Liver (tissue), 3 donors: Measurements from ENCODE around the gene FAM13C.

ENCODE experiments used
- EGR1 ChIP-seq, 2 donors: IDR thresholded peaks; 2 replicates each; pipeline ENCODE4 v1.6.1; 2016 to 2018; ENCODE audit warnings: antibody characterized with exemption in 2 of 2, low read depth in 2 of 2
- FOXA1 ChIP-seq: IDR thresholded peaks from 2 replicates; pipeline ENCODE4 v1.6.1; 2016; ENCODE audit warnings: antibody characterized with exemption
- GABPA ChIP-seq, 2 donors: IDR thresholded peaks in 1 of 2; conservative IDR thresholded peaks in 1 of 2; 2 replicates each; pipeline ENCODE4 v1.6.1; 2016; ENCODE audit warnings: antibody characterized with exemption in 2 of 2, mild to moderate bottlenecking in 1 of 2, moderate library complexity in 1 of 2
- JUND ChIP-seq, 2 donors: IDR thresholded peaks; 2 replicates each; pipeline ENCODE4 v1.6.1; 2016; ENCODE audit warnings: antibody characterized with exemption in 2 of 2
- RAD21 ChIP-seq, 2 donors: IDR thresholded peaks; 2 replicates each; pipeline ENCODE4 v1.6.1; 2016; ENCODE audit warnings: antibody characterized with exemption in 2 of 2, mild to moderate bottlenecking in 2 of 2
- REST ChIP-seq: IDR thresholded peaks from 2 replicates; pipeline ENCODE4 v1.6.1; 2016; ENCODE audit warnings: antibody characterized with exemption, mild to moderate bottlenecking
- SP1 ChIP-seq: IDR thresholded peaks from 2 replicates; pipeline ENCODE4 v1.6.1; 2018; ENCODE audit warnings: antibody characterized with exemption, mild to moderate bottlenecking
- TAF1 ChIP-seq: conservative IDR thresholded peaks from 2 replicates; pipeline ENCODE4 v1.6.1; 2016; ENCODE audit warnings: antibody characterized with exemption, mild to moderate bottlenecking
- YY1 ChIP-seq: IDR thresholded peaks from 2 replicates; pipeline ENCODE4 v1.6.1; 2016; ENCODE audit warnings: antibody characterized with exemption, mild to moderate bottlenecking
- TF ChIP-seq, protein P1 (sequence below): fragments of 150-350 bp; IDR thresholded peaks from 2 replicates; pipeline ENCODE4 v1.5.1; 2017; ENCODE audit warnings: improper control_type of control experiment, low read depth, low read length; ENCODE audit not compliant: missing input control
- TF ChIP-seq, protein P2 (sequence below): IDR thresholded peaks from 2 replicates; pipeline ENCODE4 v1.6.1; 2016; ENCODE audit warnings: antibody characterized with exemption
- TF ChIP-seq, protein P3 (sequence below): IDR thresholded peaks from 2 replicates; pipeline ENCODE4 v1.6.1; 2016; ENCODE audit warnings: antibody characterized with exemption
- donor health status: healthy.
- donor health status: healthy.

- no peak for TF ChIP-seq RAD21 (IDR thresholded peaks at IDR 0.05)
- TF ChIP-seq, protein P1, sequence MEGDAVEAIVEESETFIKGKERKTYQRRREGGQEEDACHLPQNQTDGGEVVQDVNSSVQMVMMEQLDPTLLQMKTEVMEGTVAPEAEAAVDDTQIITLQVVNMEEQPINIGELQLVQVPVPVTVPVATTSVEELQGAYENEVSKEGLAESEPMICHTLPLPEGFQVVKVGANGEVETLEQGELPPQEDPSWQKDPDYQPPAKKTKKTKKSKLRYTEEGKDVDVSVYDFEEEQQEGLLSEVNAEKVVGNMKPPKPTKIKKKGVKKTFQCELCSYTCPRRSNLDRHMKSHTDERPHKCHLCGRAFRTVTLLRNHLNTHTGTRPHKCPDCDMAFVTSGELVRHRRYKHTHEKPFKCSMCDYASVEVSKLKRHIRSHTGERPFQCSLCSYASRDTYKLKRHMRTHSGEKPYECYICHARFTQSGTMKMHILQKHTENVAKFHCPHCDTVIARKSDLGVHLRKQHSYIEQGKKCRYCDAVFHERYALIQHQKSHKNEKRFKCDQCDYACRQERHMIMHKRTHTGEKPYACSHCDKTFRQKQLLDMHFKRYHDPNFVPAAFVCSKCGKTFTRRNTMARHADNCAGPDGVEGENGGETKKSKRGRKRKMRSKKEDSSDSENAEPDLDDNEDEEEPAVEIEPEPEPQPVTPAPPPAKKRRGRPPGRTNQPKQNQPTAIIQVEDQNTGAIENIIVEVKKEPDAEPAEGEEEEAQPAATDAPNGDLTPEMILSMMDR: no peak
- no peak for TF ChIP-seq FOXA1
- TF ChIP-seq GABPA (IDR thresholded peaks at IDR 0.05 in 1 of 2, conservative IDR thresholded peaks at IDR 0.05 in 1 of 2): no peak
- TF ChIP-seq EGR1 (IDR thresholded peaks at IDR 0.05; ENCODE audit: low read depth in 2 of 2): no peak
- TF ChIP-seq SP1: no peak
- TF ChIP-seq, protein P2, sequence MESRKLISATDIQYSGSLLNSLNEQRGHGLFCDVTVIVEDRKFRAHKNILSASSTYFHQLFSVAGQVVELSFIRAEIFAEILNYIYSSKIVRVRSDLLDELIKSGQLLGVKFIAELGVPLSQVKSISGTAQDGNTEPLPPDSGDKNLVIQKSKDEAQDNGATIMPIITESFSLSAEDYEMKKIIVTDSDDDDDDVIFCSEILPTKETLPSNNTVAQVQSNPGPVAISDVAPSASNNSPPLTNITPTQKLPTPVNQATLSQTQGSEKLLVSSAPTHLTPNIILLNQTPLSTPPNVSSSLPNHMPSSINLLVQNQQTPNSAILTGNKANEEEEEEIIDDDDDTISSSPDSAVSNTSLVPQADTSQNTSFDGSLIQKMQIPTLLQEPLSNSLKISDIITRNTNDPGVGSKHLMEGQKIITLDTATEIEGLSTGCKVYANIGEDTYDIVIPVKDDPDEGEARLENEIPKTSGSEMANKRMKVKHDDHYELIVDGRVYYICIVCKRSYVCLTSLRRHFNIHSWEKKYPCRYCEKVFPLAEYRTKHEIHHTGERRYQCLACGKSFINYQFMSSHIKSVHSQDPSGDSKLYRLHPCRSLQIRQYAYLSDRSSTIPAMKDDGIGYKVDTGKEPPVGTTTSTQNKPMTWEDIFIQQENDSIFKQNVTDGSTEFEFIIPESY: no peak
- no peak for TF ChIP-seq REST
- TF ChIP-seq, protein P3, sequence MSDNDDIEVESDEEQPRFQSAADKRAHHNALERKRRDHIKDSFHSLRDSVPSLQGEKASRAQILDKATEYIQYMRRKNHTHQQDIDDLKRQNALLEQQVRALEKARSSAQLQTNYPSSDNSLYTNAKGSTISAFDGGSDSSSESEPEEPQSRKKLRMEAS: no peak
- no peak for TF ChIP-seq YY1
- TF ChIP-seq JUND (IDR thresholded peaks at IDR 0.05): no peak
- TF ChIP-seq TAF1: no peak
These were observed 105.1 kb downstream of the FAM13C start for GRCh38 chr10:59257224-59257623.
